Measurements from ENCODE around the gene ANKZF1.

The ANKZF1 gene

DNA sequence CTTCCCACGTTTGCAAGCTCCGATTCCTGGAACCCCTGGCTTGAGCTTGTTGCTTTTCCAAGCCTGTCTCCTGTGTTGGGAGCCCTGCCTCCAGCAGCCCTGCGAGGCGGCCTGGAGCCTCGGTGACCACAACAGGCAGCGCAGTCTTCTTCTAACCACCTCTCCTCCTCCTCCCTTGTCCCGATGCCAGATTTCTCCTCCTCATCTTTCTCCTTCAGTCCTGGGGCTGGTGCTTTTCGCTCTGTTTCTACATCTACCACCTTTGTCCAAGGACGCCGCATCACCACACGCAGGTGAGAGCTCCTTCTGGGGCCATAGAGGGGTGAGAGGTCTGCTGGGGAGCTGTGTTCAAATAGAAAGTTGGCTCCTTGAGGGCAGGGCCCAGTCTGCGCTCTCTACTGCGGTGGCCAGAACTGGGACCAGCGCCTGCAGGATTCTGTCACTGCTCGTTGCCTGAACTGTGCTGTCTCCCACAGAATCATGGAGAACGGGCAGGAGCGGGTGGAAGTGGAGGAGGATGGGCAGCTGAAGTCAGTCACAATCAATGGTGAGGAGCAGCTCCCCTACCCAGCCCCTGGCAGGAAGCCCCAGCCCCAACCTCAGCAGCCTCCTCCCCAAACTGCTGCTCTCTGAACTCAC lies 53.5 kb downstream of the ANKZF1 start:
- DNase-seq: no peak

DNA sequence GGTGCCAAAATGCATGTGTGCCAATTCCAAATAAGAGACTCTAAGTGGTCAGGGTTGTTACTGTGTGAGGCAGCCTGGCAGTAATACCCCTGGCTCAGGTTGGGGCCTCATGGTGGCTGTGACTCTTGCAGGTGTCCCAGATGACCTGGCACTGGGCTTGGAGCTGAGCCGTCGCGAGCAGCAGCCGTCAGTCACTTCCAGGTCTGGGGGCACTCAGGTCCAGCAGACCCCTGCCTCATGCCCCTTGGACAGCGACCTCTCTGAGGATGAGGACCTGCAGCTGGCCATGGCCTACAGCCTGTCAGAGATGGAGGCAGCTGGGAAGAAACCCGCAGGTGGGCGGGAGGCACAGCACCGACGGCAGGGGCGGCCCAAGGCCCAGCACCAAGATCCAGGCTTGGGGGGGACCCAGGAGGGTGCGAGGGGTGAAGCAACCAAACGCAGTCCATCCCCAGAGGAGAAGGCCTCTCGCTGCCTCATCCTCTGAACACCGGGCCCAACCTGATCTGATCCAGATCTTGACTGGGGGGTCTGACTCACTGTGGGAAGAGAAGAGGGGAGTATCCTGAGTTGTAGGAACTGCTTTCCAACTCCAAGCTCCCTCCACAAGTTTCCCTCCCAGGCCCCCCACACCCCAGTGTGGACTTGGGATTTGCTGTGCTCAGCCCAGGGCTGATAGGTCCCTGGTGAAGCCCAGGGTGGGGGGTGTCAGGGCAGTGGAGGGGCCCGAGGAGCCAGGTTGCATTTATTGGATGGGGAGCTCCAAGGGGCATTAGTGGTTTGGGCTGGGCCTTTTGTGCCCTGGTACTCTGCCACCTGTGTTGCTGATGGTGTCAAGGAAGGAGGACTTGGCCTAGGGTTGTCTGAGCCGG lies 55.1 kb downstream of the ANKZF1 start:
- DNase-seq: no peak

DNA sequence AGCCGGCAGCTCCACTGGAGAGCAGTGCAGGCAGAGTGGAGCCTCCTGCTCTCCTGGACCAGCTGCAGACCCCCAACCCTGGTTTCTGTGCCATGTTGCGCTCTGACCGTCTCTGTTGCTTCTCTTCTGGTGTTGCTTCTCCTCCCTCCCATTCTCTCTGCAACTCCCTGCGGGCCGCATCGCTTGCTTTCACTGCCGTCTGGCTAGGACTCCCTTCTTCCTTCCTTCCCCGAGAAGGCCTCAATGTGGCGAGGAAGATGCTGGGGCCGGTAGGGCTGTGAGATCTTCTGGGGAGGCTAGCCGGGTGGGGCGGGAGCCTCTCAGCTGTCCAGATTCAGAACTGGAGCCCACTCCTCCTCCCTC lies 55.7 kb downstream of the ANKZF1 start:
- no peak for DNase-seq

DNA sequence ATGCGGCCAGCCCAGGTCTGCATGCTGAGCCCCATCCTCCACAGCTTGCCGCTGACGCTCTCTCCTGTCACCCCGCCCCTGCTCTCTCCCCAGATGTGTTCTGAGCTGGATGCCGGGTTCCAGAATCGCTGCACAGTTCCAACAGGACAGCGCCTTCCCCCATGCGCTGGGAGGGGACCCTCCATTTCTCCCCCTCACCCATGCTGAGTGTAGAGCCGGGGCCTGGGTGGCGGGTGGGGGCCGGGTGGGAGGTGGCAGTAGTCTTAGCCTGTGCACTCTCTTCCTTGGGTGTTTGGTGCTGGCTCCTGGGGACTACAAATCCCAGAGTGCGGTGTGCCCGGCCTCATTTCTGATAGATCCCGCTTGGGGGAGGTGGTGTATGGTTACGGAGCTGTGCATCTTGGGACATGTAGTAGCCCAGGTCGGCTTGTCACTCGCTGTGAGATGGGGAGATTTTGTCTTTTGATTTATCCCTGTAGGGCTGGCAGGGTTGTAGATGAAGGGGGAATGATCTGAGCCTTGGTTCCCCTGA lies 56.4 kb downstream of the ANKZF1 start:
- no peak for DNase-seq

All from right kidney (tissue), 1 donor.